ENCODE measurements around the gene NPDC1. TPM values are rescaled to one million over a fixed set of nuclear protein-coding genes. Genes with fewer than 3 reads are reported as not detected.

Gene NPDC1
- total and polyA plus RNA-seq, 4 donors = 2.7 to 14.5 (median 7.3) TPM

GRCh38 chr9:137074657-137075274 is 28.8 kb upstream of the NPDC1 start:
- Histone ChIP-seq H3K27me3 (ENCODE audit: control insufficient read depth in 4 of 4, insufficient read depth in 4 of 4, low read length in 3 of 4) (peaks cover 0 to 5% (median under 1%) of the 10 kb centered on the region in 4 donors), H3K27ac (ENCODE audit: low read depth in 1 of 2, low read length in 2 of 2) (no peak overlapping the region), H3K9ac (ENCODE audit: low read depth in 1 of 2, low read length in 2 of 2) (no peak overlapping the region), H3K4me1 (ENCODE audit: control insufficient read depth in 4 of 4, insufficient read depth in 4 of 4, low read length in 3 of 4) (peaks cover 5 to 24% (median 17%) of the 10 kb centered on the region in 4 donors), H3K4me3 (ENCODE audit: low read depth in 1 of 3, low read length in 3 of 3) (no peak overlapping the region), H3K9me3 (ENCODE audit: control insufficient read depth in 4 of 4, low read length in 3 of 4) (no peaks in the 10 kb centered on the region), H3K36me3 (ENCODE audit: control insufficient read depth in 4 of 4, insufficient read depth in 3 of 4, low read depth in 1 of 4, low read length in 3 of 4) (peaks cover 0 to 2% (median 0%) of the 10 kb centered on the region in 4 donors)
- WGBS = 75% methylated on average over 12 of the region's 12 CpGs
- TF ChIP-seq HNF4A (conservative IDR thresholded peaks at IDR 0.05) = no peak
- no peak for DNase-seq (ENCODE audit: low spot score)

GRCh38 chr9:137073992-137074399 is 28.0 kb upstream of the NPDC1 start:
- Histone ChIP-seq H3K9ac (ENCODE audit: low read depth in 1 of 2, low read length in 2 of 2) (no peak overlapping the region), H3K4me1 (ENCODE audit: control insufficient read depth in 4 of 4, insufficient read depth in 4 of 4, low read length in 3 of 4) (peaks cover 5 to 24% (median 17%) of the 10 kb centered on the region in 4 donors), H3K9me3 (ENCODE audit: control insufficient read depth in 4 of 4, low read length in 3 of 4) (no peaks in the 10 kb centered on the region), H3K27ac (ENCODE audit: low read depth in 1 of 2, low read length in 2 of 2) (no peak overlapping the region), H3K27me3 (ENCODE audit: control insufficient read depth in 4 of 4, insufficient read depth in 4 of 4, low read length in 3 of 4) (peaks cover 0 to 5% (median 1%) of the 10 kb centered on the region in 4 donors), H3K36me3 (ENCODE audit: control insufficient read depth in 4 of 4, insufficient read depth in 3 of 4, low read depth in 1 of 4, low read length in 3 of 4) (no peaks in the 10 kb centered on the region), H3K4me3 (ENCODE audit: low read depth in 1 of 3, low read length in 3 of 3) (no peak overlapping the region)
- DNase-seq (ENCODE audit: low spot score) = no peak
- WGBS = 60% methylated on average over 8 of the region's 8 CpGs
- TF ChIP-seq CTCF (IDR thresholded peaks at IDR 0.05; ENCODE audit: low read depth, low read length, missing input control) = no peak
- TF ChIP-seq NR2F2 (IDR thresholded peaks at IDR 0.05) = no peak
- TF ChIP-seq ATF3 (IDR thresholded peaks at IDR 0.05) = no peak
- no peak for TF ChIP-seq TAF1 (conservative IDR thresholded peaks at IDR 0.05)
- no peak for TF ChIP-seq YY1 (IDR thresholded peaks at IDR 0.05)
- TF ChIP-seq HNF4A (conservative IDR thresholded peaks at IDR 0.05) = no peak
- no peak for TF ChIP-seq GABPA (IDR thresholded peaks at IDR 0.05 in 1 of 2, conservative IDR thresholded peaks at IDR 0.05 in 1 of 2)
- no peak for TF ChIP-seq HNF4G (IDR thresholded peaks at IDR 0.05)
- TF ChIP-seq EGR1 (IDR thresholded peaks at IDR 0.05; ENCODE audit: low read depth in 2 of 2) = no peak
- TF ChIP-seq RAD21 (IDR thresholded peaks at IDR 0.05) = no peak
- no peak for TF ChIP-seq FOXA1 (IDR thresholded peaks at IDR 0.05)
- TF ChIP-seq JUND (IDR thresholded peaks at IDR 0.05) = no peak
- TF ChIP-seq REST (IDR thresholded peaks at IDR 0.05) = no peak
- TF ChIP-seq SP1 (IDR thresholded peaks at IDR 0.05) = no peak
- no peak for TF ChIP-seq ZBTB33 (IDR thresholded peaks at IDR 0.05)
- TF ChIP-seq RXRA (IDR thresholded peaks at IDR 0.05) = no peak
- no peak for TF ChIP-seq FOXA2 (IDR thresholded peaks at IDR 0.05)
- TF ChIP-seq MAX (IDR thresholded peaks at IDR 0.05) = no peak
